ENCODE data around the gene SYCP1. TPM values are rescaled to one million over a fixed set of nuclear protein-coding genes. Genes with fewer than 3 reads are reported as not detected.
"Not testable (repeated sequence)": the region's sequence is repeated elsewhere in the genome, so short reads cannot be mapped to it uniquely, and the experiment has no call there.

SYCP1 gene
- total RNA-seq, 1 donor from 2014 or later, result not detected

DNA sequence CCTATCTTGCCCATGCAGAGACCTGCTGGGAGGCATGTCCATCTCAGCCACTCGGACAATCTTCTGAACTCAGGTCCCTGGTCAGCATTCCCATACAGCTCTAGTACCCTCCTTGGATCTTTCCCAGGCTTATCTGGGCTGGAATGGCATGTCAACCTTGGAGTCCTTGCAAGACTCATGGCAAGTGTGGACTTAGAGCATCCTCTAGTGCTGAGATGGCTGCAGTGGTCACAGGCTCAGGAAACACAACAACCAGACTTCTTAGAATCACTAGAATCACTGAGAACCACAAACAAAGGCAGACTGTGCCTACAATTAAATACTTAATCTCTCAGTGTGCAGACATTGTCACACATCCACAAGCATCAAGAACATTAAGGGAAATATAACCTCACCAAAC lies 101.9 kb downstream of the SYCP1 start:
- no peak for DNase-seq (ENCODE audit: low spot score)
- ATAC-seq, result peak; percentile 36

DNA sequence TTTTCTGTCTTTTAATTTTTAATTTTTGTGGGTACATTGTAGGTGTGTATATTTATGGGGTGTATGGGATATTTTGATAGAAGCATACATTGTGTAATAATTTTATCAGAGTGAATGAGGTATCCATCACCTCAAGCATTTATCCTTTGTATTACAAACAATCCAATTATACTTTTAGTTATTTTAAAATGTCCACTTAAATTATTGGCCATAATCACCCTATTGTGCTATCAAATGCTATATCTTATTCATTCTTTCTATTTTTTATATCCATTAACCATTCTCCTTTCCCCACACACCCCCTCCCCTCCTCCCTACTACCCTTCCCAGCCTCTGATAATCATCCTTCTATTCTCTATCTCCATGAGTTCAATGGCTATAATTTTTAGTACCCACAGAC lies 104.8 kb downstream of the SYCP1 start:
- no peak for DNase-seq (ENCODE audit: low spot score)
- ATAC-seq, result no peak

GRCh38 chr1:114976891-114977290 lies 122.2 kb downstream of the SYCP1 start:
- no peak for DNase-seq (ENCODE audit: low spot score)
- no peak for ATAC-seq

- ATAC-seq (peak; percentile 83), DNase-seq (ENCODE audit: low spot score) (peak; percentile 62)
Measured at GRCh38 chr1:114979278-114979891, 124.7 kb downstream of the SYCP1 start.

GRCh38 chr1:114982251-114982650 lies 127.6 kb downstream of the SYCP1 start:
- DNase-seq (ENCODE audit: low spot score) (no peak), ATAC-seq (no peak)

GRCh38 chr1:114986286-114986685 lies 131.6 kb downstream of the SYCP1 start:
- DNase-seq (ENCODE audit: low spot score) (no peak), ATAC-seq (no peak)

- no peak for DNase-seq (ENCODE audit: low spot score)
- ATAC-seq, result no peak
Measured at GRCh38 chr1:114988095-114988494, 133.4 kb downstream of the SYCP1 start.

DNA sequence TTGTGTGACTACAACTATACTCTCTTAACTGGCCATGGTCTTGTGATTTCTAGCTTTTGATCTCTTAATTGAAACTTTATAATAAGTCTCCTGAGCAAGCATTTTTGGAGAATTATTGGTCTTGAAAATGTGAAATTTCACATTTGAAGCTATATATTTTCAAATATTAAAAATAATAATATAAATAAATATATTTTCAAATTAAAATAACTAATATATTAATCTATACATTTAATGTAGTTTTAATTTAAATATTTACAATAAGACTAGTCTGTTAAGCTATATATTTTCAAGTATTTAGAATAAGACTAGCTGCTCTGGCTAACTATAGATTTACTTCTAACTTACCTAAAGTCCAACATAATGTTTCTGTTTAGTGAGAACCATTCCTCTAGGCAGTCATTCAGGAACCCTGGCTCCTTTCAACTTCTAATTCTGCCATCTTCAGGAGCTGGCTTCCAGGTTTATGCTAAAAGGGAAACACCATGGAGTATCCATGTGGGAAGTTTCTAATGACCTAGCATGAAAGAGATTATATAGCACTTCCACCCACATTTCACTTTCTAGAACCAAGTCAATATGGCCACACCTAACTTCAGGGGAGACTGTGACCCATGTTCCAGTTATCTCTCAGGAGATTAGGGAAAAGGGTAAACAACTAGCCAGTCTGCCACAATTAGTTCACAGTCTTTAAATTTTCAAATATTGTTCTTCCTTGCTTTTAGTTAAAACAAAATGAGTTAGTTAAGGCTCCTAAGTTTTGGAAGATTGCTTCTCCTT lies 143.0 kb downstream of the SYCP1 start:
- DNase-seq (ENCODE audit: low spot score) (no peak), ATAC-seq (no peak)

DNA sequence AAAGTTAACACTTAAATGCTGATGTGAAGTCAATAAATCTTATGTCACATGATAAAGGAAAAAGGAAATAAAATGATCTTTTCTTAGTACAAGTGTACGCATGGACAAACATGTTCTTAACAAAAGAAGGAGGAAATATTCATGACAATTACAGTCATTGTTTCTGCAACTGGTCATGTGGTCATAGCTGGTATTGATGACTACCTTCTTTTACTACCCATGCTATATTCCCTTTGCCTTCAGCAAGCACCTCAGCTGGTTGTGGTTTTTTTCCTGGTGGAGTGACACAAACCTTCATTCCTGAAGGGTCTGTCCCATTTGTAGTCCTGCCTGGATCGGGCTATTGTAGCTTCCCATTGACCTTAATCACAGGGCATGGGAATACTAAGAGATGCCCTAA lies 151.5 kb downstream of the SYCP1 start:
- DNase-seq (ENCODE audit: low spot score), result no peak
- ATAC-seq, result no peak

- no peak for ATAC-seq
- DNase-seq (ENCODE audit: low spot score), result no peak
Measured at GRCh38 chr1:115012006-115012405, 157.3 kb downstream of the SYCP1 start.

DNA sequence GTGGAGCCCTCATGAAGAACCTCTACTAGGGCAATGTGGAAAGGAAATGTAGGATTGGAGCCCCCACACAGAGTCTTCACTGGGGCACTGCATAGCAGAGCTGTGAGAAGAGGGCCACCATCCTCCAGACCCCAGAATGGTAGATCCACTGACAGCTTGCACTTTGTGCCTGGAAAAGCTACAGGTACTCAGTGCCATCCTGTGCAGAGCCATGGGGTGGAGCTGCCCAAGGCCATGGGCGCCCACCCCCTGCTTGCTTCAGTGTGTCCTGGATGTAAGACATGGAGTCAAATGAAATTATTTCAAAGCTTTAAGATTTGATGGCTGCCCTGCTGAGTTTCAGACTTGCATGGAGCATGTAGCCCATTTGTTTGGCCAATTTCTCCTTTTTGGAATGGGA lies 157.8 kb downstream of the SYCP1 start:
- ATAC-seq, result no peak
- DNase-seq (ENCODE audit: low spot score), result no peak

- ATAC-seq (no peak), DNase-seq (ENCODE audit: low spot score) (no peak)
Measured at GRCh38 chr1:115013792-115014191, 159.1 kb downstream of the SYCP1 start.

- not testable (repeated sequence) for ATAC-seq; DNase-seq (ENCODE audit: low spot score)
Measured at GRCh38 chr1:115019549-115019948, 164.9 kb downstream of the SYCP1 start.

- ATAC-seq, result no peak
- no peak for DNase-seq (ENCODE audit: low spot score)
Measured at GRCh38 chr1:115021145-115021544, 166.5 kb downstream of the SYCP1 start.

DNA sequence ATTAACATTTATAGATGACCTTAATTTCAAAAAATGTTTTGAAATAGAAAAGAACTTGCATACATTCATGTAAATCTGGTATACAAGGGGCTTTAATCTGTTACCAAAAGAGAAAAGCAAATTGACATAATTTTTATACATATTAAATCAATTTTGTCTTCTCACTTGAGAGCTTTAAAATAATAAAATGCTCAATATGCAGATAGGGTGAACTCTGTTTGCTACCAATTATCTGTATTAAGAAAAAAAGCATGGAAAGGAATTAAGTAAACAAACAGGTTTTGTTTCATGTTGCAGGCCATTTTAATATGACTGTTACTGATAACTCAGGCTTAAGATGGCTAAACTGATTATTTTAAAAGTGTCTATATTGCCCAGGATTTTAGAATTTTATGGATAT lies 168.9 kb downstream of the SYCP1 start:
- DNase-seq (ENCODE audit: low spot score), result no peak
- ATAC-seq, result no peak

DNA sequence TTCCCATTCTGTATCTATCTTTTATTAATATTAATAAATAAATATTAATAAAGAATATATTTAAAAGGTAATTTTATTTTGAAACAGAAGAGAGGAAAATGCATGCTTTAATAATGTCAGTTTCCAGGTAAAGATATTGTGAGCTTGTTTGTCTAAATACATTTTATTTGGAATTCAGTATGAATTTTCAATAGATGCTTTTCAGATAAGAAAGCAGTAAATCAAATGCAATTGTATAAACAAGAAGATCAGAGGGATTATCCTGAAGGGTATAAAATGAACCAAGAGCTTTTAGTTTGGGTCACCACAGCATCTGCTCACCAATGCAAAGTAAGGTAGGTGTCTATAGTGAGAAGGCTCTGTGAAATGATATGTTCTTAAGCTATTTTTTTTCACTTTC lies 174.9 kb downstream of the SYCP1 start, which contains the start of gene TSHB:
TSS of gene TSHB (plus strand) at position 301 of the 400 bp plus-strand sequence. CDS start 3,537 bp downstream, outside the sequence.
- no peak for DNase-seq (ENCODE audit: low spot score)
- ATAC-seq, result no peak

DNA sequence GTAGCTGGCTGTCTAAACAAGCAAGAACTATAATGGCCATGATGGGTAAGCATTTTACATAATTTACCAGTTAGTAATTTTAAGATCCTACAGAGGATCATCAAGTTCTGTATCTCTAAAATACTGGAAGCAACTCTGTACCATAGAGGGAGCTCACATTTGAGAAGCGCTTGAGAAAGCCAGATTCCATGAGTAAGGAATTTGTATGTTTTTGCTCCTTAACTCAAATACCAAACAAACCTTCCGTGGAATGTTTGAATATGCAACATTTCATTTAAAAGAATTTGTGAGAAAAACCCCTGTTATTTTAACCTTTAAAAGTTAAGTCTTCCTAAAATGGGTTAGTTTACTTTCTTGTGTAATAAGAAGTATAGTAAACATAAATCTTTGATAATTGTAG lies 176.9 kb downstream of the SYCP1 start:
- ATAC-seq, result no peak
- no peak for DNase-seq (ENCODE audit: low spot score)

DNA sequence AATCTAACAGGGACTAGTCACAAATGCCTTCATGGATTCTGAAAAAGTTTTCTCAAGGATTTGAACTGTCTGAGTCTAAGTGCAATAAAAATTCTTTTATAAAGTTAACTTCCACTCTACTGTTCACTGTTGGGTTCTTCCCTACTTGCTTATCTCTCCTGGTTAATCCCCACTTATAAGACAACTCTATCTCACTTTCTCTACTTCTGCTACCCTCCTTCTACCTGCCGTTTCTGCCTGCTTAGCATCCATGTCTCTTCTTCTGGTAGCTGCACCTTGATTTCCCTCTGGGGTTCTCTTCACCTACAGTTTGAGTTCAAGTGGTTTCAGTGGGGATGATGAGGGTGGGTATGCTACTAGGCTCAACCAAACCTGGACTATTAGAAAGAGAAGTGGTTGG lies 181.0 kb downstream of the SYCP1 start:
- DNase-seq (ENCODE audit: low spot score) (no peak), ATAC-seq (no peak)

GRCh38 chr1:115036814-115037507 lies 182.3 kb downstream of the SYCP1 start:
- ATAC-seq (no peak), DNase-seq (ENCODE audit: low spot score) (no peak)

DNA sequence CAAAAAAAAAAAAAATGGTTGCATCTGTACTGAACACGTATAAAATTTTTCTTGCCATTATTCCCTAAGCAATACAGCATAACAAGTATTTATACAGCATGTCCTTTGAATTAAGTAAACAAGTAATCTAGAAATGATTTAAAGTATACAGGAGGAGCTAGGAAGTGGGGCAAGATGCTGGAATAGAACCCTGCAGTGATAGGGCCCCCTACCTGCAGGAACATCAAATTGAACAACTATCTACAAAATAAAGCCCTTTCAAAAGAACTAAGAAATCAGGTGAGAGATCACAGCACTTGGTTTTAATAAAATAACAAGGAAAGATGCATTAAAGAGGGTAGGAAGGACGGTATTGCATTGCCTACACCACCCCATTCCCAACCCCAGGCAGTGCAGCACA lies 185.8 kb downstream of the SYCP1 start:
- DNase-seq (ENCODE audit: low spot score), result no peak
- no peak for ATAC-seq

DNA sequence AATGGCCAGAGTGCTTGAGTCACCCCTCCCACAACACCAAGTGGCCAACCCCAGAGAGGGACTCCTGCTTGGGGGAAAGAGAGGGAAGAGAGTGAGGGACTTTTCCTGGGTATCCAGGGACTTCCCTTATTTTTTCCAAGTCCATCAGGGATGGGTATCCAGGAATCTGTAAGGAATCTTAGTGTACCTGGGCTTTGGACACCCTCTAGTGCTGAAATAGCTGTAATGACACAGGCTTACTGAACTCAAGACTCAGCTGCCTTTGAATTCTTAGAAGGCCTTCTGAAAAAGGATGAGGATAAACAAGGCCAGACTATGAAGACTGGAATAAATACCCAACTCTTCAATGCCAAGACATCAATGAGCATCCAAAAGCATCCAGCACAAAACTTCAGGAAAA lies 187.0 kb downstream of the SYCP1 start:
- no peak for ATAC-seq
- no peak for DNase-seq (ENCODE audit: low spot score)
